Measurements from ENCODE around the gene TPO.

- TF ChIP-seq CTCF (conservative IDR thresholded peaks at IDR 0.05 in 1 of 2, IDR thresholded peaks at IDR 0.05 in 1 of 2; ENCODE audit: extremely low read depth in 1 of 2, insufficient read depth in 1 of 2, low read depth in 1 of 2, low read length in 2 of 2) (no peak), EZH2 (IDR thresholded peaks at IDR 0.05; ENCODE audit: borderline replicate concordance, low read length) (no peak)
Measured at GRCh38 chr2:1414121-1414520, 858 bp downstream of the TPO start.

Measured in mammary epithelial cell (primary cell).